ENCODE results near the gene SRXN1. TPM values are rescaled to one million over a fixed set of nuclear protein-coding genes. Genes with fewer than 3 reads are reported as not detected.

Gene SRXN1
- polyA plus RNA-seq, 2 of the 4 experiments (the other 2 are of a cell fraction): 183 to 262 TPM

- ATAC-seq (peak in 1 of 2 experiments; percentile 27; a peak in 3 of 6 replicates), DNase-seq (ENCODE audit: low read depth in 1 of 2, low spot score in 1 of 2) (no peak), FAIRE-seq (no peak)
- H3K4me2 ChIP-seq: no peak overlapping the region
- H3K4me1 ChIP-seq: no peaks in the 10 kb centered on the region
- no peak overlapping the region for H3K4me3 ChIP-seq
- H3K27ac ChIP-seq: no peak overlapping the region
- no peaks in the 10 kb centered on the region for H3K9me3 ChIP-seq
- CTCF ChIA-PET: interaction anchor here (0.8 to 2.4 kb wide), 8 partner anchors 13 to 205 kb away, joined by 3 to 9 read pairs (median 3); no protein-coding TSS in a partner anchor
- WGBS (ENCODE audit: missing lambda C conversion rate): 71% methylated on average over 24 of the region's 24 CpGs
- POLR2A ChIA-PET: no interaction called here
- TF ChIP-seq BCL3 (IDR thresholded peaks at IDR 0.05) (no peak), HEYL (CRISPR knock-in tag; IDR thresholded peaks at IDR 0.05) (no peak), PBX3 (IDR thresholded peaks at IDR 0.05) (no peak), JUNB (IDR thresholded peaks at IDR 0.05) (no peak)
Measured at GRCh38 chr20:611047-611842, 41.8 kb downstream of the SRXN1 start.

- Histone ChIP-seq H3K4me2 (no peak within 1 kb of the TSS), H3K4me1 (no peaks in the 10 kb centered on the region), H3K4me3 (no peak within 1 kb of the TSS), H3K27ac (no peak within 1 kb of the TSS), H3K9me3 (no peaks in the 10 kb centered on the region)
- DNase-seq (ENCODE audit: low read depth in 1 of 2, low spot score in 1 of 2): no peak
- WGBS (ENCODE audit: missing lambda C conversion rate): 75% methylated on average over 63 of the region's 84 CpGs
- ATAC-seq: no peak
- ChIA-PET CTCF (interaction anchor here (0.7 to 2.4 kb wide), 5 partner anchors 12 to 129 kb away, joined by 3 to 9 read pairs (median 3); no protein-coding TSS in a partner anchor), POLR2A (no interaction called here)
- FAIRE-seq: no peak
- TF ChIP-seq EHF (CRISPR knock-in tag; IDR thresholded peaks at IDR 0.05) (no peak), RFX5 (IDR thresholded peaks at IDR 0.05) (no peak), HEYL (CRISPR knock-in tag; IDR thresholded peaks at IDR 0.05) (no peak), HOXA7 (CRISPR knock-in tag; IDR thresholded peaks at IDR 0.05) (no peak), ESRRA (IDR thresholded peaks at IDR 0.05; ENCODE audit: borderline replicate concordance, low read length) (no peak), PBX3 (IDR thresholded peaks at IDR 0.05) (no peak), JUN (IDR thresholded peaks at IDR 0.05) (no peak), SMC3 (IDR thresholded peaks at IDR 0.05) (no peak), HES2 (IDR thresholded peaks at IDR 0.05) (no peak), RARB (CRISPR knock-in tag; IDR thresholded peaks at IDR 0.05) (no peak), FOXS1 (CRISPR knock-in tag; IDR thresholded peaks at IDR 0.05) (no peak)
Measured at GRCh38 chr20:610130-611046, 42.6 kb downstream of the SRXN1 start, which contains the start of gene TCF15. TSS of gene TCF15 (minus strand) at chr20:610309. CDS start at chr20:610237, 72 bp downstream.

- DNase-seq (ENCODE audit: low read depth in 1 of 2, low spot score in 1 of 2) (no peak), ATAC-seq (no peak), FAIRE-seq (no peak)
- H3K4me3 ChIP-seq: no peak overlapping the region
- no peak overlapping the region for H3K4me2 ChIP-seq
- POLR2A ChIA-PET: no interaction called here
- CTCF ChIA-PET: no interaction called here
- no peak overlapping the region for H3K27ac ChIP-seq
- WGBS (ENCODE audit: missing lambda C conversion rate): 86% methylated on average over 49 of the region's 54 CpGs
- TF ChIP-seq ZFP36 (IDR thresholded peaks at IDR 0.05; ENCODE audit: borderline replicate concordance, partially characterized antibody) (no peak), SMC3 (IDR thresholded peaks at IDR 0.05) (no peak), NFE2L2 (conservative IDR thresholded peaks at IDR 0.05; ENCODE audit: low read length) (no peak), ZSCAN20 (CRISPR knock-in tag; IDR thresholded peaks at IDR 0.05) (no peak), EHF (CRISPR knock-in tag; IDR thresholded peaks at IDR 0.05) (no peak), REST (IDR thresholded peaks at IDR 0.05) (no peak), POLR2AphosphoS2 (conservative IDR thresholded peaks at IDR 0.05; ENCODE audit: low read length) (no peak), USF2 (IDR thresholded peaks at IDR 0.05) (no peak), CBX2 (IDR thresholded peaks at IDR 0.05; ENCODE audit: borderline replicate concordance, low read depth) (no peak), JUN (IDR thresholded peaks at IDR 0.05) (no peak), CEBPB (IDR thresholded peaks at IDR 0.05) (no peak)
- H3K9me3 ChIP-seq: no peaks in the 10 kb centered on the region
- H3K4me1 ChIP-seq: no peaks in the 10 kb centered on the region
Measured at GRCh38 chr20:609371-609964, 43.5 kb downstream of the SRXN1 start.

Data from A549 (cell line).